Nephron progenitor cell (in vitro differentiated cells): Measurements from ENCODE around the gene UEVLD.

Source experiments
- DNase-seq: peaks from one replicate; pipeline ENCODE4 v3.0.0; 2021
- H3K27ac Mint-ChIP-seq: 2 replicates; pipeline ENCODE4 v1.8.0; 2021; ENCODE audit warnings: mild to moderate bottlenecking, moderate library complexity, mixed read lengths
- H3K27me3 Mint-ChIP-seq: 2 replicates; pipeline ENCODE4 v1.8.0; 2021; ENCODE audit warnings: mild to moderate bottlenecking, low read depth, mixed read lengths; ENCODE audit not compliant: poor library complexity
- H3K36me3 Mint-ChIP-seq: 2 replicates; pipeline ENCODE4 v1.8.0; 2021; ENCODE audit warnings: low read depth, mixed read lengths
- H3K4me1 Mint-ChIP-seq: 2 replicates; pipeline ENCODE4 v1.8.0; 2021; ENCODE audit warnings: mixed read lengths
- H3K4me3 Mint-ChIP-seq: 2 replicates; pipeline ENCODE4 v1.8.0; 2021; ENCODE audit warnings: mild to moderate bottlenecking, moderate library complexity, mixed read lengths
- H3K9me3 Mint-ChIP-seq: 2 replicates; pipeline ENCODE4 v1.8.0; 2021; ENCODE audit warnings: mild to moderate bottlenecking, moderate library complexity, mixed read lengths
- TF ChIP-seq, protein P1 (sequence below): fragments of 200-600 bp; sonication (generic); IDR thresholded peaks from 2 replicates; pipeline ENCODE4 v1.5.0; 2021; ENCODE audit warnings: antibody characterized with exemption

Gene UEVLD

GRCh38 chr11:18623707-18624106 lies 35.2 kb upstream of the UEVLD start:
- DNase-seq = no peak
- no peaks in the 10 kb centered on the region for H3K4me1 Mint-ChIP-seq
- H3K9me3 Mint-ChIP-seq = peaks cover 17% of the 10 kb centered on the region
- H3K27me3 Mint-ChIP-seq = no peaks in the 10 kb centered on the region
- peaks cover 41% of the 10 kb centered on the region for H3K36me3 Mint-ChIP-seq
- TF ChIP-seq, protein P1, sequence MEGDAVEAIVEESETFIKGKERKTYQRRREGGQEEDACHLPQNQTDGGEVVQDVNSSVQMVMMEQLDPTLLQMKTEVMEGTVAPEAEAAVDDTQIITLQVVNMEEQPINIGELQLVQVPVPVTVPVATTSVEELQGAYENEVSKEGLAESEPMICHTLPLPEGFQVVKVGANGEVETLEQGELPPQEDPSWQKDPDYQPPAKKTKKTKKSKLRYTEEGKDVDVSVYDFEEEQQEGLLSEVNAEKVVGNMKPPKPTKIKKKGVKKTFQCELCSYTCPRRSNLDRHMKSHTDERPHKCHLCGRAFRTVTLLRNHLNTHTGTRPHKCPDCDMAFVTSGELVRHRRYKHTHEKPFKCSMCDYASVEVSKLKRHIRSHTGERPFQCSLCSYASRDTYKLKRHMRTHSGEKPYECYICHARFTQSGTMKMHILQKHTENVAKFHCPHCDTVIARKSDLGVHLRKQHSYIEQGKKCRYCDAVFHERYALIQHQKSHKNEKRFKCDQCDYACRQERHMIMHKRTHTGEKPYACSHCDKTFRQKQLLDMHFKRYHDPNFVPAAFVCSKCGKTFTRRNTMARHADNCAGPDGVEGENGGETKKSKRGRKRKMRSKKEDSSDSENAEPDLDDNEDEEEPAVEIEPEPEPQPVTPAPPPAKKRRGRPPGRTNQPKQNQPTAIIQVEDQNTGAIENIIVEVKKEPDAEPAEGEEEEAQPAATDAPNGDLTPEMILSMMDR = no peak
- H3K4me3 Mint-ChIP-seq = no peak overlapping the region
- no peak overlapping the region for H3K27ac Mint-ChIP-seq

- no peaks in the 10 kb centered on the region for H3K4me1 Mint-ChIP-seq
- H3K36me3 Mint-ChIP-seq = peaks cover 28% of the 10 kb centered on the region
- no peak for DNase-seq
- H3K4me3 Mint-ChIP-seq = no peak overlapping the region
- H3K27me3 Mint-ChIP-seq = no peaks in the 10 kb centered on the region
- H3K9me3 Mint-ChIP-seq = peaks cover 4% of the 10 kb centered on the region
- TF ChIP-seq, protein P1 = no peak
- H3K27ac Mint-ChIP-seq = no peak overlapping the region
Measured at GRCh38 chr11:18618342-18619025, 29.9 kb upstream of the UEVLD start.

GRCh38 chr11:18617688-18618341 lies 29.3 kb upstream of the UEVLD start:
- TF ChIP-seq, protein P1 = no peak
- Mint-ChIP-seq H3K9me3 (no peaks in the 10 kb centered on the region), H3K4me3 (no peak overlapping the region), H3K36me3 (peaks cover 27% of the 10 kb centered on the region), H3K27me3 (no peaks in the 10 kb centered on the region), H3K4me1 (no peaks in the 10 kb centered on the region), H3K27ac (no peak overlapping the region)
- DNase-seq = no peak

- Mint-ChIP-seq H3K9me3 (no peaks in the 10 kb centered on the region), H3K27ac (no peak overlapping the region), H3K36me3 (peaks cover 17% of the 10 kb centered on the region), H3K27me3 (no peaks in the 10 kb centered on the region), H3K4me3 (no peak overlapping the region), H3K4me1 (no peaks in the 10 kb centered on the region)
- no peak for DNase-seq
- TF ChIP-seq, protein P1 = no peak
Measured at GRCh38 chr11:18615628-18616392, 27.3 kb upstream of the UEVLD start.

DNA sequence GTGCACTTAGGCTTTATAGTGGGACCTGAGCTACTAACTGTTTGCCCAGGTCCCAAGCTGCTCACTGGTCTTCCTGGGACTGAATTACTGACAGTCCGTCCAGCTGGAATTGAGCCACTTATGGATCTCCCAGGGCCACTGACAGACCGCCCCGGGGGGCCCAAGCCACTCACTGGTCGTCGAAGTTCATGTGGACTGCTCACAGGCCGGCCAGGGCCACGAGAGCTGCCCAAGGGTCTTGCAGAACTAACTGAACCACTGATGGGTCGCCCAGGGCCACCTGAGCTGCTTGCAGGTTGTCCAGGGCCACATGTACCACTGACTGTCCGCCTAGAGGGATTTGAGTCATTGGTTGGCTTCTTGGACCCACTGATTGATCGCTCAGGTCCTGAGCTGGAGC lies 26.1 kb upstream of the UEVLD start:
- Mint-ChIP-seq H3K27me3 (no peaks in the 10 kb centered on the region), H3K36me3 (peaks cover 22% of the 10 kb centered on the region), H3K27ac (no peak overlapping the region), H3K9me3 (no peaks in the 10 kb centered on the region), H3K4me3 (no peak overlapping the region), H3K4me1 (no peaks in the 10 kb centered on the region)
- no peak for DNase-seq
- TF ChIP-seq, protein P1 = no peak
